Ramos (cell line): ENCODE results near the gene KLHDC1.
"Not testable (repeated sequence)": the region's sequence is repeated elsewhere in the genome, so short reads cannot be mapped to it uniquely, and the experiment has no call there.

Experiments
- in situ Hi-C: fragments of 300-500 bp; cut with MboI; formaldehyde crosslinking; loops from one replicate; pipeline ENCODE4 v1.14.3; 2022; ENCODE audit warnings: low sequenced_read_pairs; ENCODE audit not compliant: unreplicated experiment

The KLHDC1 gene

GRCh38 chr14:49720744-49721143 is 27.8 kb downstream of the KLHDC1 start:
- in situ Hi-C loops: no loop called here

- in situ Hi-C loops: not testable (repeated sequence)
These were observed 29.0 kb downstream of the KLHDC1 start for GRCh38 chr14:49721733-49722435.

GRCh38 chr14:49727171-49727570 is 34.3 kb downstream of the KLHDC1 start:
- in situ Hi-C loops: no loop called here

GRCh38 chr14:49732896-49733295 is 40.0 kb downstream of the KLHDC1 start:
- in situ Hi-C loops: no loop called here

- in situ Hi-C loops: no loop called here
These were observed 40.9 kb downstream of the KLHDC1 start for GRCh38 chr14:49733836-49734235.

GRCh38 chr14:49735669-49736068 is 42.7 kb downstream of the KLHDC1 start:
- in situ Hi-C loops: not testable (repeated sequence)

- in situ Hi-C loops: no loop called here
These were observed 52.3 kb downstream of the KLHDC1 start for GRCh38 chr14:49745191-49745590.

- in situ Hi-C loops: not testable (repeated sequence)
These were observed 53.6 kb downstream of the KLHDC1 start for GRCh38 chr14:49746476-49746875.

- in situ Hi-C loops: no loop called here
These were observed 61.7 kb downstream of the KLHDC1 start for GRCh38 chr14:49754570-49755097.

- in situ Hi-C loops: no loop called here
These were observed 62.5 kb downstream of the KLHDC1 start for GRCh38 chr14:49755378-49755777.

- in situ Hi-C loops: no loop called here
These were observed 69.1 kb downstream of the KLHDC1 start for GRCh38 chr14:49761839-49762551.

GRCh38 chr14:49766839-49767238 is 73.9 kb downstream of the KLHDC1 start:
- in situ Hi-C loops: no loop called here

GRCh38 chr14:49767270-49767570 is 74.3 kb downstream of the KLHDC1 start:
- in situ Hi-C loops: no loop called here

GRCh38 chr14:49767571-49768300 is 74.8 kb downstream of the KLHDC1 start, which contains the start of gene KLHDC2:
KLHDC2 (plus strand) TSS chr14:49768153; CDS start chr14:49768469, 316 bp downstream.
- in situ Hi-C loops: no loop called here

GRCh38 chr14:49768301-49769121 is 75.6 kb downstream of the KLHDC1 start:
- in situ Hi-C loops: no loop called here

GRCh38 chr14:49769171-49769570 is 76.3 kb downstream of the KLHDC1 start:
- in situ Hi-C loops: no loop called here

- in situ Hi-C loops: no loop called here
These were observed 76.8 kb downstream of the KLHDC1 start for GRCh38 chr14:49769581-49770211.

GRCh38 chr14:49770212-49770817 is 77.4 kb downstream of the KLHDC1 start:
- in situ Hi-C loops: no loop called here

- in situ Hi-C loops: not testable (repeated sequence)
These were observed 78.8 kb downstream of the KLHDC1 start for GRCh38 chr14:49771691-49772090.
